ENCODE data around the gene RCL1.

Gene RCL1

DNA sequence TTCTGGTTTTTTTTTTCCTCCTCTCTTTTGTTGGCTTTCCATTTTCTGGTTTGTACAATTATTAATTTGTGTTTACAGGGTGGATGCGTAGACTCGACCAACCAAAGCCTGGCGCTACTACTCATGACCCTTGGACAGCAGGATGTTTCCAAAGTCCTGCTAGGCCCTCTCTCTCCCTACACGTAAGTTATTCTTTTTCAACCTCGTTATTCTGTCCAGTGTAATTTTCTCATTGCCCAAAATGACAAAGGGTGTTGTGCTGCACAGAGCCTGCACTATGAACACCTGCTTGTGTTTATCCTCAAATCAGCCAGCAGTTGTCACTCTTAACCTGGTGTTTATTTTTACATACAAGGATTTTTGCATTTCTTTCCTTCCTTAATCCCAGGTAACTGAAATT, 56.6 kb downstream of the RCL1 start:
- DNase-seq = no peak

DNA sequence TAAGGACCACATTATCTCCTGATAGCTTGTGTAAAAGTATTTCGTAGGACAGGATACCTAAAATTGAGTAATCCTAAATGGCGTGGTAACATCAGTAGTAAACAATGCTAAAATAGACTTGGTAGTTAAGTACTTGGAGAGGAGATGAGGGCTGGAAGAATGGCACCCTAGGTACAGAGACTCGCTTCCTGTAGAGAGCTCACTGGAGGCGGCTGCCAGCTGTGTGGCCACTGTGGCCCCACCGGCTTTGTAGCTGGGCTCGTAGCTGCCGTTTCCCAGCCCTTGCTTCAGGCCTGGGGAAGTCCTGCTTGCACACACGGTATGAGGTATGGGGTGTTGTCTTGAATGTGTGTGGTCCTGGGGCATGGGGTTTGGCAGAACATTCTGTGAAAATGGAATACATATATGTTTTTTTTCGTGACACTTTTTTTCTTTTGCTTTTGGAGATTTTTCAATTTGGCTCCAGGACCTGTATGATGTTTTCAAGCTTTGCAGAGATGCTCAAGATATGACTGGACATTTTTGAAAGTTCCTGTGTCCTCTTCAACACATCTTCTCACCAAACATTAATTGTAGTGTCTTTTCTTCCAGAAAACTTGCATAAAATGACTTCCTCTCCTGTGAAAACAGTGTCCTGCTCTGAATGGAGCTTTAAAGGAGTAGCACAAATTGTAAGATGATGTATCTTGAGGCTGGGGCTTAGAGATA, 58.0 kb downstream of the RCL1 start:
- DNase-seq = no peak

DNA sequence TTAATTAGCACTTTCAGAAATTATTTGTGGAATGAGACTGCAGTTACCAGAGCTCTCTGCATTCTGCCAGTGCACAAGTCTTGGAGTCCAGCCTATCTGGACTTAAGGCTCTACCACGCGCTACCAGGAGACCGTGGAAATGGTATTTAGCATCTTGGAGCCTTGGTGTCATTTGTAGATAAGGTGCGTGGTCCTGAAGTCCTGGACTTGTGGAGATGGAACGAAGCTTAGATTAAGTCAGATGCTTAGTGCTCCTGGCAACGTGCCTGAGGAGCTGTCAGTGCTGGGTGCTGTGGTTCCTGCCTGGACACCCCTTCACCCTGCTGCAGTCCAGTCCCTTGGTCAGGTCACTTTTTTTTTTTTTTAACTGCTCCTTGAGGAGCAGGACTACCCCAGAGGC, 59.7 kb downstream of the RCL1 start:
- no peak for DNase-seq

DNA sequence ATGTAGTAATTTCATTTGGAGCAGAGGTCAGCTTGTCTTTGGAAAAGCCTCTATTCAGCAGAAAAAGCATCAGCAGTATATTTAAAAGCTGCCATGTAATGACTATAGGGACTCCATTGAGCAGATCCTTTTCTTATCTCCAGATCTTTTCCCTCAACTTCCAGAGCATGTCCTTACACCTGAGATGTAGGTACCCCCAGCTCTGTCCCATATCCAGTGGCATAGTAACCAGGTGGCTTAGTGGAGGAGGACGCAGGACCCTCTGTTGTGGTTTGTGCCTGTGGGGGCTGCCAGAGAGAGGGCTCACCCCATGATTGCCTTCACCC, 61.5 kb downstream of the RCL1 start:
- DNase-seq = no peak

DNA sequence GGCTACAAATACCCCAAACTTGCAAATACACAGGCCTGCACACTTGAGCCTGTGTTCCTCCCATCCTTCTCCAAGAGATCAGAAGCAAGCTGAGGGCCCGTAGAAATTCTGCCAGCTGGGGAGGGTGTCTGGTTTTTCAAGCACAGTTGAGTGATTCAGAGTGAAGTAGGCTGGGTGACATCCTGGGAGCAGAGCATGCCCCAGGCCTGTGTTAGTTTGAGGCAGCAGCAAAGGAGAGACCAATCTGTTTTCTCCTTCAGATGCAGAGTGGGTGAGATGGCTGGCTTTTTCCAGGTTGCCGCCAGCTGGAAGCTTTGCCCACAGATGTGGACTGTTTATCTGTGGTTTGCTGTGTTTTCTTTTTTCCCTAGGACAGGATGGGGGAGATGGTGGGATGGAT, 63.1 kb downstream of the RCL1 start:
- no peak for DNase-seq

DNA sequence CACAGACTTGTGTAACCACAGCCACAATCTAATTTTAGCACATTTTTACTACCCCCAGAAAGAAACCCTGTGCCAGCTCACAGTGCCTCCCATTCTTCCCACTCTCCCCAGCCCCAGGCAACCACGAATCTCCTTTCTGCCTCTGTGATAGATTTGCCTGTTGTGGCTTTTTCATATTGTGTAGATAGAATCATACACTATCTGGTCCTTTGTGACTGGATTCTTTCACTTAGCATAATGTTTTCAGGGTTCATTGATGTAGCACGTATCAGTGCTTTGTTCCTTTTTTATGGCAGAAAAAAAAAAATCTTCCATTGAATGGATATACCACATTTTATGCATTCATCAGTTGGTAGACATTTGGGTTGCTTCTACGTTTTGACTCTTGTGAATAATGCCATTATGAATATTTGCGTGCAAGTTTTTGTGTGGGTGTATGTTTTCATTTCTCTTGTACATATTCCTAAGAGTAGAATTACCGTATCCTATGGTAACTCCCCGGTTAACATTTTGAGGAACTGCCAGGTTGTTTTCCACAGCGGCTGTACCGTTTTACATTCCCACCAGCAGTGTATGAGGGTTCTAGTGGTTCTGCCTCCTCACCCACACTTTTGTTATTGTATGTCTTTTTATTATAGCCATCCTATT, 64.5 kb downstream of the RCL1 start:
- no peak for DNase-seq

DNA sequence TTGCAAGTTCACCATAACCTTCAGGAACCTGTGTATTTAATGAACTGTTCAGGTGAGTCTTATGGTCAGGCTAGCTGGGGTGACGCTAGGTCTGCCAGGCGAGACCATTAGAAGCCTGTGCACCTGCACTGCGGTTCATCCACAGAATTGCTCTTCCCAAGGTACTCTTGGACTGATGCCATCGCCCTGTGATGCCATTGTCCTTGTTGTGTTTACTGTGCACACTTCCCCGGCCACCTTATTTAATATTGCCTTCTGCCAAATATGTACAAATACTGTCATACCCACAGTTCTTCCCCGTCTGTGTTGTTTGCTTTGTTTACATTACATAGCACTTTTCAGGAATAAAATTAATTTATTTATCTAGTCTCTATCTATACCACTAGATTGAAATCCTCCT, 66.3 kb downstream of the RCL1 start:
- no peak for DNase-seq

DNA sequence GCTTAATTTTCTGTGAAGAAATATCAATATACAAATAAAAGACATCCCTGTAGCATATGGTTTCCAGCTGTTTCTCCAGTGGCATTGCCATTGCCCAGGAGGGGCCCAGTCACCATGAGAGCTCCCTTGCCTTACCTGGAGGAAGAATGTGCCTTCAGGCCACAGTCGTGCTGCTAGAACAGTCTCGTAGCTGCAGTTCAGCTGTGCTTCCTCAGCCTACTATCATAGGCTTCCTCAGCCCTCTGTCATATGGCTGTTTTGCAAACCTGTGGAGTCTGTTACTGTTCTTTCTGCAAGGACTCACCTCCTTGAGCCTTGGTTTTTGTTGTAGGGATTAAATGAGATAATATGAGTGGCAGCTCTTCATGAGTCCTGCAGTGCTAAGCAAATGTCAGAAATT, 67.6 kb downstream of the RCL1 start:
- DNase-seq = no peak

DNA sequence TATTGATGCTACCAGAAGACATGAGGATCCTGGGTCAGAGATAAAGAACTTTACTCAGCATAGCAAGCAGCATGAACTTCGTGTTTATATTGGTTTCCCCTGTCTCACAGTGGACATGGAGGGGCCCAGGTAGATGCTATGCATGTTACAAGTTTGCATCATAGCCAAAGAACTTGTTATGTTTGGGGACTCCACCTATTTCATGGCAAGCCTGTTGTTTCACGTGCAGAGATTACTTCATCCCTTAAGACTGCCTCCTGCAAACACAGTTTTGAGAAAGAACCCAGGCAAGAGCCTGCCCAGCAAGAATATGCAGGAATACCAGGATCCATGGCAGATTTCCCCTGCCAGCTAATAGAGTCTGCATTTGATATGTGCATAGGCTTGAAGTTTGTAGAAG, 68.4 kb downstream of the RCL1 start:
- no peak for DNase-seq

DNA sequence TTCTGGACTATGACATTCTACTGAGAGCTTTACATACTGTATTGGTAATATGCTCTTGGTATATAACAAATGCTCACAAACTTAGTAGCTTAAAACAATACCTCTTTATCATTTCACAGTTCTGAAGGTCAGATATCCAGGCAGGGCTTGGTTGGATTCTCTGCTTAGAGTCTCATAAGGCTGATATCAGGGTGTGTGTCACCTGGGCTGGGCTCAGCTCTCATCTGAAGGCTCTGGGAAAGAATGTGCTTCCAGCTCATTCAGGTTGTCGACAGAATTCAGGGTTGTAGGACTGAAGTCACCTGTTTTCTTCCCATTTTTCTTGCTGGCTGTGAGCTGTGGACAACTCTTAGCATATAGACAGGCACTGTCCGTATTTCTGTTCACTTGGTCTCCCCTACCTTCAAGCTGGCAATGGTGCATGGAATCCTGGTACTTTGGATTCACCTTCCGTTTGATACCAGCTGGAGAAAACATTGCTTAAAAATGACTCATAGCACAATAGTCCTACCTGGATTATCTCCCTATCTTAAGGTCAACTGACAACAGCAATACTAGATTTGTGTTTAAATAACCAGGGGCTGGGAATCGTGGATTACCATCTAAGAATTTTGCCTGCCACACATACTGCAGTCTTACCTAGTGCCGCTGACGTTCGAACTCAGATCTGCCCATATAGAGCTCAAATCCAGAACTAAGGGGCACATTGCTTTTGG, 69.2 kb downstream of the RCL1 start:
- no peak for DNase-seq

DNA sequence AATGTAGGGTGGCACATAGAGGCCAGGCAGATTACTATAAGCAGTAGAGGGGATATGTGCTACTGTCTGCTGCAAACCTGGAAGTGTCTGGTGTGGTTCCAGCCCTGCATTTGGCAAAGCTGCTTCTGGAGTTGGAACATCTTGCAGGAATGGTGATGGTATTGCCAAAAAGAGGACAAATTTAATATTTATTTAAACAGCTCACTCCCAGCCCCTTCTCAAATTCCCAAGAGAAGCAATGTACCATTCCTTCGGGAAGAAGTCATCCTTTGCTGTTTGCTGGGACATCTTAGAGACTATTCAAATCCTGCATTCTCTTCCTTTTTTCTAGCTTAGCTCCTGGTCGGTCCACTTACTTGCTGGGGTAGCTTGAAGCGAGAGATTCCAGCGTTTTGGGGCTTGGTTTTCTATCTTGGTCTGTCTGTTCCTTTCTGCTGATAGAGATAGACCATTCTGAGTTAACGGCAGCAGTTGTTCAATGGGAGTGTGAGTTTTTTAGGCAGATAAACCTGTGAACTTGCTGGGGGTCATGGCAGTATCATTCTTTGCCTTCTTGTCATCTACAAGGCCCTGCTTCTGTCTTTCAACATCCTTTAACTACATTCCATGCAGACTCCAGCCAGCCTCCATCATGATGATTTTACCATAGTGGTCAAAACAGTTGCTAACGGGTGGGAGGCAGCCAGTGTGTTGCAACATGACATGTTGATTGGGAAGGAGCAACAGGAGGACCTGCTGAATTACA, 69.9 kb downstream of the RCL1 start:
- DNase-seq = no peak

DNA sequence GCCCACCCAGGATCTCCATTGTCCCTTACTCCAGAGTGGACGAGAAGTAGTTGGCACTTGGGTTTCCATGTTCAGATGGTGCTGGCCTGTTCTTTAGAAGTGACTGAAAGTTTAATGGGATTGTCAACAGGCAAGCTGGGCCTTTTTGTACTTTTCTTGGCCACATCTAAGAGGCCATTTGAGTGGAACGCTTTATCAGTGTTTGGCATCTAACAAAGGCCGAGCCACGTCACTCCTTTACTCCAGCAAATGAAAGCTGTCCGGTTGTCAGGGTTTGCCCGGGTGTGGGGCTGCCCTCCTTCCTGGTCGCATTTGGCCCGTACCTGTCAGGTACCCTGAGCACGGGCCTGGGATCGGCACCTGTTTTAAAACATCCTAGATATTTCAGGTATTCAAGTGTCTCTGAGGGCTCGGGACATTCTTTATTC, 71.5 kb downstream of the RCL1 start:
- no peak for DNase-seq

DNA sequence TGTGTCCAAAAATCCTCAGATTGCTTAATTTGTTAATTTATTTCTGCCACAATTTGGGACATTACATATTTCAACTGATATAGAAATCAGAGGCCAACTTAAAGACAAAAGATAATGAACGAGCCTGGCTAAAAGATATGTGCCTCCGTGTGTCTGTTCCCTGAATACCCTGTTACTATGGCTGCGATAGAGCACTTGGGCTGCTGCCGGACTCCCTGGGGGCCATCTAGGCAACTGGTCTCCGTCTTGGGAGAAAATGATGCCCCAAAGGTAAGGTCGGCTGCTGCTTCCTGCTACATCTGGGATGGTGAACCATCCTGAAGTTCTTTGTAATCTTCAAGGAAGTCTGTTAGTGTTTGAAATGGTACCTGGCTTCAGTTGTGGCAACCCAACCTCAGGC, 72.0 kb downstream of the RCL1 start:
- DNase-seq = no peak

DNA sequence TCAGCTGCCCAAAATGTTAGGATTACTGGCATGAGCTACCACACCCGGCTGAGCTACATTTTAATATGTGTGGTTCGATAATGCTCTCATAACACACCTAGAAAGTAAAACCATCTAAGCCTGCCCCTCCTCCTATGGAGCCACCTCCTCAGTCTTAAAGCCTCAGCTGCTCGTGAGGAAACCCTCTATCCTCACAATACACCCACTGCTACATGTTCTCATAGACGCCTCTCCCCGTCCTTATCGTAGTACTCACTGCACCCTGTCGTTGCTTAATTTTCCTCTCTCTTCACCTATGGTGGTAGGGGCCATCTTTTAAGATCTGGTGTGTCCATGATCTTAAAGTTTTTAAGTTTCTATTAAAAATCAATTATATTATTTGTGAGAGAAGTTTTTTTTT, 72.9 kb downstream of the RCL1 start:
- DNase-seq = no peak

DNA sequence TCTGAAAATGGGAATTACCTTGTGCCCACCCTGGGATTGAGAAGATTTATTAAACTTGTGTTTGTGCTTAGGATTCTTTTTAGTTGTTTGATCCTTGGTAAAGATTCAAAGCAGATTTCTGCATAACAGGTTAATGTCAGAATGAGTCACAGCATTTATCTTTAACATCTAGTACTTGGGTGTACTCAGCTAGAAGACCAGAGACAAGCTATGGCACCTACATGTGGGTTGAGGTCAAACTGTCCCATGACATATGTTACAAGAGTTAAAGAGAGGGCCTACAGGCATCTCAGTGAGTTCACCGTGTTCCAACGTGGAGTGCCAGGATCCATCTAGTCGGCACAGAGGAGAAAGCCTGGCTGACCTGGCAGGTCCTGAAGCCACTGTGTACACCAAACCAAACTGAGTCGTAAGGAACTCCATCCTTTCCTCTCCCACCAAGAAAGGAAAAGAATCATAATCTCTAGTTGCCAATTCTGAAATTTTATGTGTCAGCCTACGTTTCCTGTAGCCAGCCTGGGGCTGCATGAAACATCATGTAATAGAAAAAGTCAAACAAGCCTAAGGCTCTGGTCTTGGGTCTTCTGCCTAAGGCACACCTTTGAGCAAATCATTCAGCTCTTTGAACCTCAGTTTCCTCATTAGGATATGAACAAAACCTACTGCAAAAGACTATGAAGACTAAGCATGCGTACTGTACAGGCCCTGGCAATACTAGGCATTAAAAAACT, 73.7 kb downstream of the RCL1 start:
- DNase-seq = no peak

DNA sequence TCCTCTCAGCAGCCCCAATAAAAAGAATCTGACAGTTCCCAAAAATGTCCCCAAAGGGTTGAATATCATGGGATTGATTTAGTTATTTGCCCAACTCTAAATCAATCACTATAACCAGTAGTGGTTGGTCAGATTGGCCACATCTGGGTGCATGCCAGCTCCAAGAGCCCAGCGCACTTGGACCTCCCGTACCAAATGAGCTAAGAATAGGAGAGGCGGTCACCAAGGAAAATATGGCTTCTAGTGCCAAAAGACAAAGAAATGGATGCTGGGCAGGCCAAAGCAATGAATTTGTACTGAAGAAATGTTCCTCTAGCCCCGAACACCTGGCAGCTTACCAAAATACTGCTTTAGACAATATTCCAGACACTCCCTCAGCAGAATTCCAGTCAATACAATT, 80.3 kb downstream of the RCL1 start:
- DNase-seq = no peak

DNA sequence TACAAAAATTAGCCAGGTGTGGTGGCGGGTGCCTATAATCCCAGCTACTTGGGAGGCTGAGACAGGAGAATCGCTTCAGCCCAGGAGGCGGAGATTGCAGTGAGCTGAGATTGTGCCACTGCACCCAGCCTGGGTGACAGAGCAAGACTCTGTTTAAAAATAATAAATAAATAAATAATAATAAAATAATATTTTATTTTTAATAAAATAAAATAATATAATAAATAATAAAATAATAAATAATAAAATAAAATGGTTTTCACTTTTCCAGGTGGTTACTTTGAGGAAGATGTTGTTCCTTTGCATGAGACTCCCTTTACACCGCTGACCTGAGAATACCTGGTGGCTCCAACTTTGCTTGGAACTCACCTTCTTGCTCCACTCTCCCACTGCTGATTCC, 82.8 kb downstream of the RCL1 start:
- no peak for DNase-seq

DNA sequence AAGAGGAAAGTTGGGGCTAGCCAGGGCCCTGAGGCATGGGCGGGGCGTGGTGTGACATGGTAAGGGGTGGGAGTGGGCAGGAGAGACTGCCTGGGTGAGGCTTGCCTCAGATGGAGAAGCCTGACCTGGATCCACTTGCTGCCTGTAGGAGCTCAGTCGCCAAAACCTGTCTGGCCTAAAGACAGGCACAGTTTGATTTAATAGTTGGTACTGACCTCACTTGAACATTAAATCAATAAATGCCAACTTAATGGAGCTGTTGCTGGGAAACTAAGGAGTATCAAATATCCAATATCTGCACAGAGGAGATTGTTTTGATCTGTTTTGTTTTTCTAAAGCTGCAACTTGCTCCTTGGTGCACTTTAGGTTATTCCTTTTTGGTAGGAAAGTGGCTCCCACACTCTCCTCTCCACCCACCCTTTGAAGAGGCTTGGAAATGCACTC, 86.4 kb downstream of the RCL1 start:
- DNase-seq = no peak

DNA sequence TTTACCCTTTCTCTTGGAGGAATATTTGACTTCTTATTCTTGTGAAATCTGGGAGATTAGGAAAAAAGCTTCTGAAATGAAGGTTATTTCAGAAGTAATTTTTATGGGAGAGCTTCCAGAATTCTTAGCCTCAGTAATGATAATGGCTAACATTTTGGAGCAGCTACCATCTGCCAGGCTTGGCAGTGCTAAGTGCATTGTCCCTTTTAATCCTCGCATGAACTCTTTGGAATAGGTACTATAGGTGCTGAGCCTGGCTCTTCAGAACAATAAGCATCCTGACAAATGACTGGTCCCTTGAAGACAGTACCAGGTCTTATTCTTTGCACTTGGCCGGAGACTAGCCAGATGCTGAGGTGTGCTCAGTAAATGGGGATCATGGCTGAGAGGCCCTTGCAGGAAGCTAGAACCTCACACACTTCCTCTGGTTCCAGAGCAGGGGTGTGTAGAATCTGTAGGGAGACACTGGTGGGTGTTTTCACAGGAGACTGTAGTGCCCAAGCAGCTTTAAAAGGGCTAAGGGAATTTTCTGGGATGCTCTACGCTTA, 90.7 kb downstream of the RCL1 start:
- no peak for DNase-seq

DNA sequence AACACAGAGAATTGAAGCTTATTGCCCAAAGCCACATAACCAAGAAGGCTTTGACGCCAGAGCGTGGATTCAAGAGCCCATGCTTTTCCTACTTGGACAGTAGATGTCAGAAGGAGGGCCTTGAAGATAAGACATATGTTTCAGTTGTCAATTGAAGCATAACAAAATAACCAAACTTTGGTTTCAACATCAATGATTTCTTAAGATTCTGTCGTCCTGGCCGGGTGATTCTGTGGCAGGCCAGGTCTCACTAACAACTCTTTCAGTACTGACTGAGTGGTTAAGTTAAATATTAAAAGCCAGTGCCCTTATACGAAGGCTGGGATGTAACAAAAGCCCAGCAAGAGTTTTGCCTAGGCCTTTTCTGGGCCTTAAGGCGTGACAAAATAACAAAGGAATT, 94.0 kb downstream of the RCL1 start:
- no peak for DNase-seq

DNA sequence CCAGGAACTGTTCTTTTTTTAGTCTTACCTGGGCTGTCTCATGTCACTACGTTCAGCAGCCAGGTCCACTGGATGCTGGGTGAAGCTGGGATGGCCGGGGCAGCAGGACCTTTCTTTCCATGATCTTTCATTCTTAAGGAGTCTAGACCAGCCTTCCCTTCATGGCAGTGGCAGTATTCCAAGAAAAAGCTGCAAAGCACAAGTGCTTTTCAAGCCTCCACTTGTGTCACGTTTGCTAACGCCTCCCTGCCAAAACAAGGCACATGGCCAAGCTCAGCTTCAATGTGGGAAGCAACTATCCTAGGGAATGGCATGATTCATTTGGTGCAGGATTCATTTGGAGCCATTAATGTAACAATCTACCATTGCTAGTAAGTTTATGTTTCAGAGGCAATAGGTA, 94.8 kb downstream of the RCL1 start:
- DNase-seq = no peak

DNA sequence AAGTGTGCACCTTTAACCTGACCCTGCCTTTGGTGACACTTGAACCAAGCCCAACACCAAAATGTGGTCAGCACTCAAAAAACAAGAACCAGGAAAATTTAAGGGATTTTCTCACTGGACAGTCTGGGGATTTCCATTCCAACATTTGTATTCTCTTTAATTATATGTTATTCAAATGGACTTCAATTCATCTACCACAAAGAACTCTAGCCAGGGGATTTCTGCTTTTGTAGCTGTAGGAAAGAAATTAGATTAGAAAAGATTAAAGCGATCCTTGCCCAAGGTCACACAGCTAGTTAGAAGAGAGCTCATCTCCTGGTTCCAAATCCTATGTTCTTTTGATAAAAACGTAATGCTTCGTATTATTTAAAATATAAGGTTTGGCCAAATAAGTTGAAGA, 97.5 kb downstream of the RCL1 start:
- DNase-seq = no peak

DNA sequence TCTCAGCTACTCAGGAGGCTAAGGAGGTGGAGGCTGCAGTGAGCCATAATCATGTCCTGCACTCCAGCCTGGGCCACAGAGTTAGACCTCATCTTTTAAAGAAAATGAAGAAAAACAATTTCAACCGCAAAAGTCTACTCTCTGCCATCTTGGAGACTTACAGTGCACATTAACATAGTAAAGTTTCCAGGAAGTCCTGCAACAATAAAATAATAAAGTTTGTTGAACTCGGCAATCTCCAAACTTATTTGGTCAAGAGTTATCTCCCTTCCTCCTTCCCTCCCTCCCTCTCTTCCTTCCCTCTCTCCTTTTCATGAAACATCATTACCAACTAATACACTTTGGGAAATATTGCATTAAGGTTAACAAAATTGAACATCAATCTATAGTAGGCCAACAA, 98.2 kb downstream of the RCL1 start:
- DNase-seq = no peak

All from NCI-H1436 (cell line).